CD4-positive, alpha-beta T cell treated with Interferon alpha-2 for 1 hour (primary cell): ENCODE data around the gene ADAMTSL3.
A peak's percentile ranks its signal among the peaks of the same experiment; 100 is the strongest.
"Not testable (repeated sequence)": the region's sequence is repeated elsewhere in the genome, so short reads cannot be mapped to it uniquely, and the experiment has no call there.

Source experiments
- DNase-seq, 2 donors: peaks; one replicate each; pipeline ENCODE4 v3.0.0-alpha.2; 2020 to 2022

ADAMTSL3 gene

GRCh38 chr15:84050076-84050475, 396.2 kb downstream of the ADAMTSL3 start:
- no peak for DNase-seq

DNA sequence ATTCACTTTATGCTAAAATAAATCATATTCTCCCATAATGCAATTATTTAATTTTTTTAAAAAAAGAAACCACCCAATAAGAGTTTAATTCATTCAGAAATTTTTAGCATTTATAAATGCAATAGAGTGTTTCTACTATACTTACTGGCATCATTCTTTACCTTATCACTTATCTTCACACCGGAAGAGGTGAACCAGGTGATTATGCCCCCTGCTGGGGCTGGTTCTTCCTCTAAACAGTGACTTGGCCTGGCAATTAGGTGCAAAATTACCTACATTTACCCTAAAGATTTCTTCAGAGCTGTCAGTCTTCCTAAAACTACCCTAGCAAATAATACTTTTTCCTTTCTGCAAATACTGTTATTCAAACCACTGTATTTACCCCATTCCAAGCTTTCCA, 397.2 kb downstream of the ADAMTSL3 start:
- DNase-seq = not testable (repeated sequence)

GRCh38 chr15:84054544-84054943, 400.6 kb downstream of the ADAMTSL3 start:
- DNase-seq = not testable (repeated sequence)

GRCh38 chr15:84057714-84058331, 403.9 kb downstream of the ADAMTSL3 start:
- DNase-seq = no peak

- DNase-seq = not testable (repeated sequence)
Measured at GRCh38 chr15:84063674-84064073, 409.8 kb downstream of the ADAMTSL3 start.

DNA sequence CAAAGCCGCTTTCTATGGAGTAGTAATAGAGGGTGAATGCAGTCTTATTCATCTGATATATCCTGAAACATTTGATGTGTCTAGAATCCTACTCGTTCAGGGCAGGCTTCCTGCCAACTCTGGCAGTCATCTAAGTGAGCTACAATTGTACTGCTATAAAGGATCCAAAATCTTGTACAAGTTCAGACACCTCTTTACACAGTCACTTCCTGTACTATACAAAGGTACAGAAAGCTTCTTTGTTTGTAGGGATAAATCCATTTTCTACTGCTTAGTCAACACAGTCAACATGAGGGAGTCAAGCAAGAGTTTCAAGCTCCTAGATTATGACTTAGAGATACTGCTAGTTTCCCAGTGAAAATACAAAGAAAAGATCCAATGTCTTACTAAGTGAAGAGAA, 414.8 kb downstream of the ADAMTSL3 start:
- not testable (repeated sequence) for DNase-seq

DNA sequence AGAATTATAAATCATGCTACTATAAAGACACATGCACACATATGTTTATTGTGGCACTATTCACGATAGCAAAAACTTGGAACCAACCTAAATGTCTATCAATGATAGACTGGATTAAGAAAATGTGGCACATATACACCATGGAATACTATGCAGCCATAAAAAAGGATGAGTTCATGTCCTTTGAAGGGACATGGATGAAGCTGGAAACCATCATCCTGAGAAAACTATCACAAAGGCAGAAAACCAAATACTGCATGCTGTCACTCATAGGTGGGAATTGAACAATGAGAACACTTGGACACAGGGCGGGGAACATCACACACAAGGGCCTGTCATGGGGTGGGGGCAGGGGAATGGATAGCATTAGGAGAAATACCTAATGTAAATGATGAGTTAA, 424.1 kb downstream of the ADAMTSL3 start:
- DNase-seq = not testable (repeated sequence)

DNA sequence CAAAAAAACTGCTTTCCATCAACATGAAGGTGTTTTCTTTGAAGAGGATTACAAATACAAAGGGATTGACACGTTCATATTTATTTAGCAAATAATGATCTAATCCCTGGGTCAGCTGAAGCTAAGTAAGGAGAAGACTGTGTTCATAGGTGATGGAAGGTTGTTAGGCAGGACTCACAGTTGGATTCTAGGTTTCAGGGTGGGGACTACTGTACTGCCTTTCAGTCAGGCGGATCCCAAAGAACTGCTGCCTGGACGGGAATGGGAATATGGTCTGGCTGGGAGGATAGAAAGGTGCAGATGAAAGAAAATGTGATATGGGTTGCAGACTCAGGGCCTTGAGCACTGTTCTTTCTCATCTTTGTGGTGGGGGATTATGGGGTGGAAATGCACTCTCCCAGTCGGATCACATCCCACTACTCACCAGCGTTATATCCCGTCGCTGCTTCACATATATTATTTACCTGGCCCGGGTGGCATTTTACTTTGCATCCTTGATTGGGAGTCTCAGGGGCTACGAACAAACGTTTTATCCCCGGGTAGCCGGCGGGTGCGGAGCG, 425.5 kb downstream of the ADAMTSL3 start:
- DNase-seq = not testable (repeated sequence)

DNA sequence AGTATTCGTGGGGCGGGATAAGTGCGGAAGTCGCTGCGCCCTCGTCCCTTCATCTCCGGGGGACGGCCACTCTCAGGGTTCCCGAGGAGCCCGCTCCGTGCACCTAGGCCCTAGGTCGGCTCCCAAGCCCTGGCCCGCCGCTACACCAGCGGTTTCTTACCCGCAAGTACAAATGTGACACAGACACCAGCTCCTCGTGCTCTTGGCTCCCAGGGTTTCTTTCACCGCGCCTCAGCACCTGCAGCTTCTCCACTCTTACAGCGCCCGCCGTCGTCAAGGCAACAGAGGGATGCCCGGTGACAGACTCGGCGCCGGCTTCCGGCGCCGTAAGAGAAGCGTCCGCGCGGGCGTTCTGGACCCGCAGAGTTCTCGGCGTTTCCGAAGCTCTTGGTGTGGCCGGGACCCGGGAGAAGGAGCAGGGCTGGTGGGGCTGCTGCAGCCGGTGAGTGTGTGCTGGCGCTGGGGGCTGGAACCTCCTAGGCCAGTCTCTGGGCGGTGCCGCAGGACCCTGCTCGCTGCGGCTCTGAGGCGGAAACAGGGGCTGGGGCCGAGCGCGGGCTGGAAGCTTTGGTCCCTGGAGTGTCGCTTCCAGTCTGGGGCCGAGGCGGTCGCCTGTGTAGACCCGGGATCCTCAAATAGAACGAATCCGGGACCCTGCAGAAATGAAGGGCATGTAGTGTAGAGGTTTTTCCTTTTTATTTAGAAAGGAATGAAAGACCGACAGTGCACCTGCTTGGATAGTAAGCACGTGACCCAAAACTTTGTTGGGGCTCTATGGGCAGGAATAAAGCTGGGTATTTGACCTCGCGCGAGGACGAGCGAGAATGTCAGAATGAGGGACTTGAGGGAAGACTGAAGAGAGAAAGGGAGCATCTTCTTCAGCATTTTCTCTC, 426.2 kb downstream of the ADAMTSL3 start:
- DNase-seq = peak; percentile 3 to 23

GRCh38 chr15:84080778-84081084, 426.8 kb downstream of the ADAMTSL3 start:
- not testable (repeated sequence) for DNase-seq

DNA sequence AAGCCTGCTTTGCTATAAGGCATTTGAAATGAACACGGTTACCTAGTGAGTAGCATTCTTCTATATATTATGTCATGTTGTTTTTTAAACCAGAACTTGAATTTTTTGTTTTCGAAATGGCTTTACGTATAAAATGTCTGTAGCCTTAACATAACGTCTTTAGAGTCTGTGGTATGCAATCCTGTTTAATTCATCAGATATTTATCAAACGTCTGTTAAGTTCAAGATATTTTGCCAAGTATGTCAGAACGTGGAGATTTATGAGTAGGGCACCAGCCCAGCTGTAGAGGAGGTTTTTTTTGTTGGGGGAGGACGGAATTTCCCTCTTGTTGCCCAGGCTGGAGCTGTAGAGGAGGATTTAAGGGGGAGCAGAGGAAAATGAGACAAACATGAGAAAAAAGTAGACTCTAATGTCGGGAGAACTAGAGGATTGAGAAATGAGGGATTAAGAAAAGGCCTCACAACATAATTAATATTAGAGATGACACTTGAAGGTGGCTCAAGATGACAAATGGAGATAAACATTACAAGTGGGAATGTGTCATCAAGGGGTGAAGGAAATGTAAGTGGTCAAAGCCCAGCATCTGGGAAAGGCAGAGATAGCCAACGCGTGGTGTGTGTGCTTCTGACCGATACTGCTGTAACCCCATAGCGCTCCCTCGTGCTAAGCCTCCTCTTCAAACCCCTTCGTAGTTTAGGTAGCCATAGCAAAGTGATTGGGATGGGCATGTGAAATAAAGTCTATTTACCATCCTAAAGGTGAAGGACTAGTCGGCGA, 427.7 kb downstream of the ADAMTSL3 start:
- no peak for DNase-seq

- no peak for DNase-seq
Measured at GRCh38 chr15:84082739-84083138, 428.8 kb downstream of the ADAMTSL3 start.

DNA sequence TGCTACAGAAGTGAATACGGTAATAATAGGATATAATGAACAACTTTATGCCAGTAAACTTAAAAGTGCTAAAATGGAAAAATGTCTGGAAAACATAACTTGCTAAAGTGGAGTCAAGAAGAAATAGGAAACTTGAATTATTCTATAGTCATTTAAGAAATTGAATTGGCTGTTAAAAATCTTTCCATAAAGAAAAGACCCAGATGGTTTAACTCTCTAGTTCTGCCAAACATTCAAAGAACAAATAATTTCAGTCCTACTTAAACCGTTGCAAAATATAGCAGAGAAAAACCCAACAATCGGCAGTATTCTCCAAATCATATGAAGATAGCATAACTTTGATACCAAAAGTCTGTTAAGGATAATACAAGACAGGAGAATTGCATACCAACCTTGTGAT, 432.1 kb downstream of the ADAMTSL3 start:
- not testable (repeated sequence) for DNase-seq
